ENCODE data around the gene KCNMA1.
"Not testable (repeated sequence)": the region's sequence is repeated elsewhere in the genome, so short reads cannot be mapped to it uniquely, and the experiment has no call there.

Gene KCNMA1

GRCh38 chr10:77637532-77638320 is at the start of gene KCNMA1:
KCNMA1 (minus strand) TSS chr10:77637808.
- no peak for DNase-seq

DNA sequence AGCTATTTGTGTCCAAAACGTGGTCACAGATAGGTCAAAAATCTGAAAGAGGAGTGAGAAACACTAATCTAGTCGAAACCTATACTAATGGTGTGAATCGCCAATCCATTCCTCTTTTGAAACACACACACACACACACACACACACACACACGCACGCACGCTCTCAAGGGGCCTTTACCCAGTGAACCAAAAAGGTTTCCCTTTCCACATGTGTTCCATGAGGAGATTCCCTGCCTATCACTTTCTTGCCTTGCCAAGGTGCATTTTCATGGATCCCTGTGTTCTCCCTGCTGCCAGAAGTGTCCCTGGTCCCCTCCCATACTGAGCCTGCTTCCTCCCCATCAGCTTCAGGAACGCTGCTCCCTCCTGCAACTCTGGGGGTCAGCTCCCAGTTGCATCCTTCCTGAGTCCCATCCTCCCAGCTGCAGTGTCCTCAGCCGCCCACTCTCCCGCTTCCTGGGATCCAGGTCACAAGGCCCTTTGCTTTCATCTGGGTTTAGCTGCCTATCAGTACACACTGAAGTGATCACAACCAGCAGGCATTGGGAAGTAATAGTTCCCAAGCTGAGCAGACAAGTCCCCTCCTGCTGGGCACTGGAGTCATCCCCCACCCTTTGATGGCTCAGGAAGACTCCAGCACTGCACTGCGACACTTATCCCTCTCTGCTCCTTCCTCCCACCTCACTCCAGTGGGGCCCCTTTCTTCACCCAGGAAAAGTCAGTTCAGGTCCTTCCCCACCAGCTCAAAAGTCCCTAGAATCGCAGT is 49.2 kb upstream of the KCNMA1 start:
- DNase-seq = no peak

DNA sequence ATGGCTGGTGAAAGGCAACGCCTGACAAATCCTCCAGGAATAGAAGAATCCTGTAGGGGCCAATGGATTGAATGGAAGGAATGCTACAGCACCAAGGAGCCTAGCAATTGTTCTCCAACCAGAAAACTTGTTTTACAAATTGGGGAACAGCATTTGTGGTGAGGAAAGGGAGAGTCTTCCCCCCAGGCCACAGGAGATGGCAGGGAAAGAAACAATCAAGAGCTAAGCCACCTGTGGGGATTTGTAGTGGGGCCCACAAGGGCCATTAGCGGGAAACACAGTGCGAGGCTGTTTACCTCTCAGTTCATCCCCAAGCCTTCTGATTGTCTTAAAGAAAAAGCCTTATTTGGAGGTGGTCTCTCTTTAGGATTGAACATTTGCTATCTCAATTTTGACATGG is 48.5 kb upstream of the KCNMA1 start:
- DNase-seq = no peak

DNA sequence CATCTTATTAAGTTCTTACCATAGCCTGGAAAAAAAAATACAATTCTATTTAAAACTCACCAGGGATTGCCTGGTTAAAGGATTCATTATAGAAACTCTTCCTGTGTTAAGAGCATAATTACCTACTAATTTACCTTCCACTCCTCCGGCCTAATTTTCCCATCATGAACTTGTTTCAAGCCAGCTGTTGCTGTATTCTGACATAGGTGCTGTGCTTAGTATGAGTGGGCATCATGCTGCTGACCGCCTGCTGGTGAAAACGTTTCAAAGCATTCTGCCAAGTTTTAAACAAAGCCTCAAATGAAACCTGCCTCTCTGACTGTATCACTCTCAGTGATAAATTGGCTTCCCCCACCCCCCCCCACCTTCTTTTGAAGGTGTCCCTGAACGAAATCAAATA is 47.8 kb upstream of the KCNMA1 start:
- no peak for DNase-seq

DNA sequence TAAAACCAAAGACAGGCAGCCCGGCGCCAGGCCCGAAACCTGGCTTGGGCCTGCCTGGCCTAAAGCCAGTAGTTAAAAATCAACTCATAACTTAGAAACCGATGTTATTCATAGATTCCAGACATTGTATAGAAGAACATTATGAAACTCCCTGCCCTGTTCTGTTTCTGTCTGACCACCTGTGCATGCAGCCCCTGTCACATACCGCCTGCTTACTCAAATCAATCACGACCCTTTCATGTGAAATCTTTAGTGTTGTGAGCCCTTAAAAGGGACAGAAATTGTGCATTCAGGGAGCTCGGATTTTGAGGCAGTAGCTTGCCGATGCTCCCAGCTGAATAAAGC is 45.5 kb upstream of the KCNMA1 start:
- not testable (repeated sequence) for DNase-seq

DNA sequence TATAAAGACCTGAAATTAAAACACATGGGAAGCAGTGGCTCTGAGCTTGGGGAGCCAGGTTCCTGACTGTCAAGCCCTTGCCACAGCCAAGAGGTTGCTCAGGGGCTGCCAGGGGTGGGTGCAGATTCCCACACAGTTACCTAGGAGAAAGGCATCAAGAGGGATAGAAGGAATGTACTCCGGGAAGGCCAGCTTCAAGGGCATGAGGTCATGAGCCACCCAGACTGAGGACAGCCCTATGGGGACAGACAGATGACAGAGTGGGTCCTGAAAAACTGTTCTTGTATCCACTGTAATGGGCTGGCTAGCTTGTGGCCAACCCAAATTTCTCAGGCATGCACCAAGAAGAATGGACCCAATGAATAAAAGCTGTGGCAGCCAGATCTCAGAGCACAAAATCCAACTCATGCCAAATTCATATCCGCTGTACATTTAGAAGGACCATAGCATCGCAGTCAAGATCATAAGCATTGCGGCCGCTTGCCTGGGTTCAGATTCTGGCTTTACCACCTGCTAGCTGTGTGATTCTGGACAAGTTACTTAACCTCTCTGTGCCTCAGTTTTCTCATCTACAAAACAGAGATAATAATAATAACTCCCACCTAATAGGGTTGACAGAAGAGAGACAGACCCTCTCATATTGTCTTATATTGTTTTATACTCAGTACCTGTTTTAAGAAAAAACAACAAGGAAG is 44.9 kb upstream of the KCNMA1 start:
- DNase-seq = no peak

DNA sequence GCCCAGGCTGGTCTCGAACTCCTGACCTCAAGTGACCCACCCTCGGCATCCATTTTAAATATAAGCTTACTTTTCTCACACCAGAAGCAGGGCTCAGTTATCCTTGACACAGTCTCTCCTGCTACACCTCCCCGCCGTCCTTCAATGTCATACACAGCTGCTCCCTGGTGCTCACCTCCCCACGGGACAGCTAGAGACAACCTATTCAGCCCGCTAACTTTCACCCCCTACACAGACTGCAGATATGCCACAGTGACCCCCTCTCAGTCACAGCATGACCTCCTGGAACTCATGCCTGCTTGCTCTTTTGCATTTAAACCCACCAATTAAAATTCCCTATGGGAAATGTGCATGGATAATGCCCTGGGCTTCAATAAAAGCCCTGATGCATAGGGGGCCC is 44.2 kb upstream of the KCNMA1 start:
- no peak for DNase-seq

DNA sequence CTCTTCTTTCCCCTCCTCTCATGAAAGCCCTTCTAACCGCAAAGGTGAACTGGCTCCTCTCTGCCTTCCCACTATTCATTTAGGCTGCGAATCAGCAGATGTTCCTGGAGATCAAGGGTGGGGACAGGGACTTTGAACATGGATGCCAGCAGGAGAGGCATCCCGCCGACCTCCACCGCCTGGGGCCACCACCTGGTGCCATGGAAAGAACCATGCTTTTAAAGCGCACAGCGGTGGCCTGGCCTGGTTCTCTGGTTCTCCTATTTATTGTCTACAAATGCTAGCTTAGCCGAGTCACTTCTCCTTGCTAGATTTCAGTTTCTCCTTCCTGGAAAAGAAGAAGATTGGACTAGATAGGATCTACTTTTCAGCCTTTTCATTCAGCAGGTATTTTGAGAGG is 43.2 kb upstream of the KCNMA1 start:
- no peak for DNase-seq

- no peak for DNase-seq
These were observed 42.5 kb upstream of the KCNMA1 start for GRCh38 chr10:77680065-77680464.

DNA sequence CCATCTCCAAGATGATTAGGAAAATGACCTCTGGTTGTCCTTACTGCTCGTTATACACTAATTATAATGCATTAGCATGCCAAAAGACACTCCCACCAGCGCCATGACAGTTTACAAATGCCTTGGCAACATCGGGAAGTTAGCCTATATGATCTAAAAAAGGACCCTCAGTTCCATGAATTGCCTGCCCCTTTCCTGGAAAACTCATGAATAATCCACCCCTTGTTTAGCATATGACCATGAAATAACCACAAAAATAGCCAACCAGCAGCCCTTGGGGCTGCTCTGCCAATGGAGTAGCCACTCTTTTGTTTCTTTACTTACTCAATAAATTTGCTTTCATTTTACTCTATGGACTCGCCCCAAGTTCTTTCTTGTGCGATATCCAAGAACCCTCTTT is 41.6 kb upstream of the KCNMA1 start:
- no peak for DNase-seq

- no peak for DNase-seq
These were observed 40.5 kb upstream of the KCNMA1 start for GRCh38 chr10:77678146-77678545.

DNA sequence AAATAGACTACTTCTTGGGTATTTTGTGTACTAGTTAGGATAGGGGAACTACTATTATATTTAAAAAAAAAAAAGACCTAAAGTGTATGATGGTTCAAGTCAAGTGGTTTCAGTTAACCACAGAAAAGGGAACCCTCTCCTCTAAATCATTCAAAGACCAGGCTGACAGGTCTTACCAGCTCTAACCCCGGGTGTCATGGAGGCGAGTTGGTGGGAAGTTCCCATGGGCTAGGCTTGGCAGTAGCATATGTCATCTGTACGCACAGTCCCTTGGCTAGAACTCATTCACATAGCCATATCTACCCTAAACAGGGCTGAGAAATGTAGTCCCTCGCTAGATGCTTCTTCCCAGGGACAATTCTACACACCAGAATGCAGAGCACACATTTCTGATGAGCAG is 37.7 kb upstream of the KCNMA1 start:
- DNase-seq = no peak

GRCh38 chr10:77673515-77674140 is 36.0 kb upstream of the KCNMA1 start:
- no peak for DNase-seq

DNA sequence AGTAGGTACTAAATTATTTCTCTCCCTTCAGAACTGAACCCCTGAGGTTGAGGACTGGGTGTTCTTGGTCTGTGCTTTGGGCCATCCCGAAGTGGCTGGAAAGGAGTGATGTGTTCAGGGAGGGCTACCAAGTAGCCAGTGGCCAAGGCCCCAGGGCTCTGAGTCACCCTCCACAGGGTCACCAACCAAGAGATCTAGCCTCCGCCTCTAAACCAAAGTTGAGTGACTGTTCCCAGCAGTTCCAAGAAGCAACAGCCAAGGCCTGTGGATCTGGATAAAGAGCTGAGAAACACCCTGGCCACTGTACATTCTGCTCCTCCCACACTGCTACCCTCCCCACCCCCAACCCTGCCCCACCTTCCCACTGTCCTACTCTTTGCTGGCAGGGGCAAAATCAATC is 35.5 kb upstream of the KCNMA1 start:
- DNase-seq = no peak

DNA sequence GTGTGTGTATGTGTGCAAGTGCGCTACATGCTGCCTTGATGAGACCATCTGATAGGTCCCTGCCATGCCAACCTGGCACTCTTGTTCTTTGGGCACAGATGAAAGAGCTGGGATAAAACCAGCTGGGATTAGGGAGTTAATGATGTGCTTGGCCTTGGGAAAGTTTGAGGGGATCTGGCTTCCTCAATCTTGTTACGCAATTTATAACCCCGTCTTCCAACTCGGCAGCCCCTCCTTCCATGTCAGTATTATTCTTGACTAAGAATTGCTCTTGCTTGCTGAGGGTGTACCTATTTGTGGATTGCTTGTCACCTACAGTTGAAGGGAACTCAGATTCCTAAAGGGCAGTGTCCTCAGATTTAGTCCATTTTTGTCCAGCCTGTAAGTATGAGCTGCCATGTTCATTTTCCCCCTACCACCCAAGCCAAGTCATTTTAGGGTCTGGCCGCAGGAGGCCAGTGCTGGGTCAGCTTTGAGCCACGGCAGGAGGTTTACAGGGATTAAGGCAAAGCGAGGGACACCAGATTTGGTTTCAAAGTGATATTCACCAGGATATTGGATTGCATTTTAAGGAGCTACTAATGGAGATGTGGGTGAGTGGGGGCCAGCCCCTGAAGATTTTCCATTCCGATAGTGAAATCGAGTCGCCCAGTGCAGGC is 34.1 kb upstream of the KCNMA1 start:
- no peak for DNase-seq

DNA sequence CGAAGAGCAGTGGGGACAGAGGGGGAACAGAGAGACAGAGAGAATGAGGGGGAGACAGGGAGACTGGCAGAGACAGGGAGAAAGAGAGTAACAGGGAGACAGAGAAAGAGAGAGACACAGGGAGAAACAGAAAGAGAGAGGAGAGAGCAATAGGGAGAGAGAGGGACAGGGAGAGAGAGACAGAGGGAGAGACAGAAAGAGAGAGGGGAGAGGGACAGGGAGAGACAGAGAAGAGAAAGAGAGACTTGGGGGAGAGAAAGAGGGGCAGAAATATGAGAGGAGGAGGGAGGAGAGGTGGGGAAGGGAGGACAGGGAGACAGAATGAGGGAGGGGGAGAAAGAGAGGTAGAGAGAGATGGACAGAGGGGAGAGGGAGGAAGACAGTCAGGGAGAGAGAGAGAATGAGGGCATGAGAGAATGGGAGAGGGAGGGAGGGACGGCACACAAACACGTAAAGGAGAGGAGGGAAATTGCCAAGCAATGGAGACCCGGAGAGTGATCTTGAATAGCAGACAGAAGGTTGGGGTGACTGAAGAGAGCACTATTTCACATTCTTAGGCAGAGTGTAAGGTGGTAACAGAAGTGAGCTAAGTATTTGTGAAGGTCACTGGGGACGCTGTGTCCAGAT is 33.3 kb upstream of the KCNMA1 start:
- no peak for DNase-seq

DNA sequence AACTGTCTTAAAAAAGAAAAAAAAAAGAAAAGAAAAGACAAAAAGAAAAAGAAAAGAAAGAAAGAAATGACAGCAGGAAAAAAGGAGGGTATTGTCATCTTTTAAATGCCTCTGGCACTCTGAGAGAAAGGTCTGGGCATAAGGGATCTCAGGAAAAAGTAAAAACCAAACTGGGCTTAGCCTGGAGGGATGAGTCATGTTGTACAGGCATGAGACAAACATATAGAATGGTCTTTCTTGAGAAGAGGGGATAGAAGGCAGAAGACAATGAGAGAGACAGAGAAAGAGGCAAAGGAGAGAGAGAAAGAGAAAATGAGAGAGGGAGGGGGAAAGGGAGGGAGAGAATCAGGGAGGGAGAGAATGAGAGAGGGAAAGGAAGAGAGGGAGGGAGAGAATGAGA is 32.3 kb upstream of the KCNMA1 start:
- no peak for DNase-seq

GRCh38 chr10:77667426-77668324 is 30.1 kb upstream of the KCNMA1 start:
- no peak for DNase-seq

DNA sequence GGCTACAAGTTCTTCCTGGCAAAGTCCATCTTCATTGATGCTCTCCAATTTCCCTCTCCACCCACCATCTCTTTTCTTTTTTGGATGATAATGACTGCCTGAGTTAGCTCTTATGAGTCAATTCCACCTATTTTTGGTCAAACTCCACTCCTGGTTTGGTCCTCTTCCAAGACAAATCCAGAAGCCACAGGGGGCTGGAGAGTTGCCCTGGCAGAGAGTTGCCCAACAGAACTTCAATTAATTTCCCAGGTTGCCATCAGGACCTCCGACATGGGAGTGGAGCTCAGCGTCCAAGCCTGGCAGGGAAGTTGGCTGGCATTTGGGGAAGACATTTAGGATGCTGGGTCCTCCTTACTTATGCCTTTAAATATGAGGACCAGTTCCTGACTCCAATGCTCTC is 29.2 kb upstream of the KCNMA1 start:
- no peak for DNase-seq

GRCh38 chr10:77664696-77665095 is 27.1 kb upstream of the KCNMA1 start:
- no peak for DNase-seq

GRCh38 chr10:77664008-77664407 is 26.4 kb upstream of the KCNMA1 start:
- DNase-seq = no peak

Data from stimulated activated CD4-positive, alpha-beta T cell treated with anti-CD3 and anti-CD28 coated beads, Interleukin-2, amount 100 ng/mL, for 48 hours (primary cell).